ENCODE results near the gene PPA2.

The PPA2 gene

GRCh38 chr4:105387466-105387865 is 86.4 kb downstream of the PPA2 start:
- DNase-seq: no peak

- DNase-seq: no peak
Observed at GRCh38 chr4:105386012-105386411, 87.8 kb downstream of the PPA2 start.

GRCh38 chr4:105374071-105374470 is 99.8 kb downstream of the PPA2 start:
- no peak for DNase-seq

- no peak for DNase-seq
Observed at GRCh38 chr4:105373324-105373723, 100.5 kb downstream of the PPA2 start.

- DNase-seq: no peak
Observed at GRCh38 chr4:105369988-105370387, 103.9 kb downstream of the PPA2 start.

- no peak for DNase-seq
Observed at GRCh38 chr4:105361053-105361452, 112.8 kb downstream of the PPA2 start.

- DNase-seq: no peak
Observed at GRCh38 chr4:105357258-105357980, 116.4 kb downstream of the PPA2 start.

- no peak for DNase-seq
Observed at GRCh38 chr4:105356194-105356593, 117.7 kb downstream of the PPA2 start.

- no peak for DNase-seq
Observed at GRCh38 chr4:105352826-105353225, 121.0 kb downstream of the PPA2 start.

- DNase-seq: no peak
Observed at GRCh38 chr4:105351861-105352260, 122.0 kb downstream of the PPA2 start.

- DNase-seq: no peak
Observed at GRCh38 chr4:105350859-105351490, 122.9 kb downstream of the PPA2 start.

- no peak for DNase-seq
Observed at GRCh38 chr4:105348719-105349118, 125.1 kb downstream of the PPA2 start.

- no peak for DNase-seq
Observed at GRCh38 chr4:105346869-105347268, 127.0 kb downstream of the PPA2 start.

GRCh38 chr4:105345838-105346237 is 128.0 kb downstream of the PPA2 start:
- no peak for DNase-seq

- no peak for DNase-seq
Observed at GRCh38 chr4:105345358-105345757, 128.5 kb downstream of the PPA2 start.

- no peak for DNase-seq
Observed at GRCh38 chr4:105344141-105344540, 129.7 kb downstream of the PPA2 start.

GRCh38 chr4:105343146-105343931 is 130.5 kb downstream of the PPA2 start:
- DNase-seq: no peak

- no peak for DNase-seq
Observed at GRCh38 chr4:105329081-105329480, 144.8 kb downstream of the PPA2 start.

- DNase-seq: no peak
Observed at GRCh38 chr4:105327956-105328355, 145.9 kb downstream of the PPA2 start.

- DNase-seq: no peak
Observed at GRCh38 chr4:105327222-105327621, 146.6 kb downstream of the PPA2 start.

Measured in NCI-H526 (cell line).